OCI-LY3 (cell line): ENCODE results near the gene SCN4B.

Source experiments
- CTCF ChIP-seq: fragments of 200-600, 300-600 bp; sonication (generic); IDR thresholded peaks from 2 replicates; pipeline ENCODE4 v1.5.1; 2014; ENCODE audit warnings: antibody characterized with exemption, low read length, low read depth
- EZH2phosphoT487 ChIP-seq: fragments of 200-600 bp; shearing (Covaris generic); IDR thresholded peaks from 2 replicates; pipeline ENCODE4 v1.6.1; 2018; ENCODE audit warnings: antibody characterized with exemption, mixed run types, low read depth

- TF ChIP-seq CTCF: no peak
- TF ChIP-seq EZH2phosphoT487: no peak
These were observed 51.9 kb downstream of the SCN4B start for GRCh38 chr11:118100691-118101232.
